H1 (cell line): ENCODE data around the gene YIF1A. TPM values are rescaled to one million over a fixed set of nuclear protein-coding genes. Genes with fewer than 3 reads are reported as not detected.

Source experiments
- CTCF ChIA-PET: fragments of 300-600 bp; sonication (Branson Sonifier 250); formaldehyde crosslinking; loops from one replicate; lab custom pipeline; 2021; ENCODE audit not compliant: partially characterized antibody; lab: Charles Lee
- POLR2A ChIA-PET: fragments of 300-600 bp; sonication (Branson Sonifier 250); formaldehyde crosslinking; loops from one replicate; lab custom pipeline; 2021; ENCODE audit warnings: inconsistent platforms; ENCODE audit not compliant: partially characterized antibody; lab: Charles Lee
- DNase-seq, 2 experiments: peaks; one replicate each; pipeline versions ENCODE4 v3.0.0 to v3.0.0-alpha.2; 2010 to 2022; ENCODE audit warnings: low spot score in 2 of 2, low read depth in 1 of 2, mixed read lengths in 1 of 2
- FAIRE-seq: peaks from 2 replicates; lab custom pipeline; 2011; peaks lifted over from hg19 to GRCh38; lab: Jason Lieb, UNC
- H2AFZ ChIP-seq: 2 replicates; pipeline ENCODE4 v1.8.1; 2012; ENCODE audit warnings: low read length, inconsistent platforms
- H2AK5ac ChIP-seq: 2 replicates; pipeline ENCODE4 v1.6.1; 2013; ENCODE audit warnings: low read depth, low read length
- H2BK120ac ChIP-seq: replicated peaks from 2 replicates; pipeline ENCODE3; 2013; ENCODE audit warnings: low read depth, low read length, inconsistent platforms
- H2BK12ac ChIP-seq: 2 replicates; pipeline ENCODE4 v1.6.1; 2013; ENCODE audit warnings: low read depth, low read length
- H2BK15ac ChIP-seq: 2 replicates; pipeline ENCODE4 v1.6.1; 2013; ENCODE audit warnings: low read length
- H2BK20ac ChIP-seq: 2 replicates; pipeline ENCODE4 v1.6.1; 2013; ENCODE audit warnings: low read length
- H2BK5ac ChIP-seq: 2 replicates; pipeline ENCODE4 v1.6.1; 2013; ENCODE audit warnings: low read depth, low read length
- H3K14ac ChIP-seq: 2 replicates; pipeline ENCODE4 v1.6.1; 2013; ENCODE audit warnings: inconsistent platforms; ENCODE audit not compliant: insufficient read length
- H3K18ac ChIP-seq: 2 replicates; pipeline ENCODE4 v1.6.1; 2013; ENCODE audit warnings: low read length; ENCODE audit errors: extremely low read depth
- H3K23ac ChIP-seq: 2 replicates; pipeline ENCODE4 v1.6.1; 2013; ENCODE audit warnings: inconsistent platforms; ENCODE audit not compliant: insufficient read length
- H3K23me2 ChIP-seq: 2 replicates; pipeline ENCODE4 v1.6.1; 2013; ENCODE audit warnings: low read depth, low read length
- H3K27ac ChIP-seq: 2 replicates; pipeline ENCODE4 v1.6.1; 2011; ENCODE audit warnings: low read depth, low read length, inconsistent platforms
- H3K27me3 ChIP-seq, 4 experiments: replicated peaks in 1 of 4; 1 replicate in 1 of 4; 2 replicates in 3 of 4; pipeline versions ENCODE4 v1.6.1 to v1.8.1; 2011 to 2013; ENCODE audit warnings: low read length in 3 of 4, mild to moderate bottlenecking in 3 of 4, inconsistent platforms in 2 of 4, mixed read lengths in 2 of 4, moderate library complexity in 1 of 4; ENCODE audit not compliant: control insufficient read depth in 3 of 4, insufficient read depth in 3 of 4; ENCODE audit errors: extremely low read depth in 1 of 4
- H3K36me3 ChIP-seq, 4 experiments: 2 replicates each; pipeline versions ENCODE4 v1.6.1 to v1.8.1; 2011 to 2013; ENCODE audit warnings: mild to moderate bottlenecking in 4 of 4, low read length in 3 of 4, moderate library complexity in 2 of 4, control low read depth in 1 of 4, inconsistent platforms in 1 of 4; ENCODE audit not compliant: insufficient read depth in 4 of 4, control insufficient read depth in 2 of 4
- H3K4ac ChIP-seq: replicated peaks from 2 replicates; pipeline ENCODE3; 2013; ENCODE audit warnings: low read length, low read depth, mixed read lengths, inconsistent platforms; ENCODE audit not compliant: insufficient read length
- H3K4me1 ChIP-seq, 4 experiments: replicated peaks in 1 of 4; 1 replicate in 1 of 4; 2 replicates in 3 of 4; pipeline versions ENCODE4 v1.6.1 to v1.8.1; 2011 to 2013; ENCODE audit warnings: low read length in 3 of 4, inconsistent platforms in 2 of 4, mixed read lengths in 1 of 4; ENCODE audit not compliant: insufficient read depth in 4 of 4, control insufficient read depth in 3 of 4
- H3K4me2 ChIP-seq, 2 experiments: 2 replicates each; pipeline versions ENCODE4 v1.6.1 to v1.8.1; 2011 to 2013; ENCODE audit warnings: low read depth in 2 of 2, low read length in 2 of 2, control low read depth in 1 of 2, inconsistent platforms in 1 of 2, mild to moderate bottlenecking in 1 of 2; ENCODE audit not compliant: insufficient read depth in 1 of 2
- H3K4me3 ChIP-seq, 4 experiments: fragments of 200-600, 300-600 bp in 1 of 4; sonication (generic), shearing (Covaris generic), sonication (Bioruptor Twin) in 1 of 4; 2 replicates each; pipeline versions ENCODE4 v1.5.1 to v1.8.1; 2011 to 2016; ENCODE audit warnings: low read length in 4 of 4, low read depth in 3 of 4, control low read depth in 2 of 4, inconsistent platforms in 2 of 4, mild to moderate bottlenecking in 2 of 4, mixed read lengths in 1 of 4, moderate library complexity in 1 of 4; ENCODE audit not compliant: insufficient read depth in 2 of 4; ENCODE audit errors: extremely low read depth in 1 of 4
- H3K56ac ChIP-seq: replicated peaks from 2 replicates; pipeline ENCODE3; 2013; ENCODE audit warnings: low read depth, mild to moderate bottlenecking, mixed read lengths, low read length, inconsistent platforms; ENCODE audit not compliant: insufficient read length
- H3K79me1 ChIP-seq: 2 replicates; pipeline ENCODE4 v1.6.1; 2013; ENCODE audit warnings: low read depth, low read length, control low read depth
- H3K79me2 ChIP-seq, 2 experiments: 2 replicates each; pipeline versions ENCODE4 v1.6.1 to v1.8.1; 2012 to 2013; ENCODE audit warnings: low read length in 2 of 2, mild to moderate bottlenecking in 2 of 2, inconsistent platforms in 1 of 2; ENCODE audit not compliant: insufficient read depth in 2 of 2, control insufficient read depth in 1 of 2
- H3K9ac ChIP-seq, 4 experiments: replicated peaks in 1 of 4; 1 replicate in 1 of 4; 2 replicates in 3 of 4; pipeline versions ENCODE4 v1.6.1 to v1.8.1; 2011 to 2013; ENCODE audit warnings: low read depth in 3 of 4, low read length in 3 of 4, control low read depth in 2 of 4, mild to moderate bottlenecking in 2 of 4, moderate library complexity in 2 of 4, inconsistent platforms in 1 of 4; ENCODE audit errors: extremely low read depth in 1 of 4
- H3K9me3 ChIP-seq, 2 experiments: 2 replicates each; pipeline versions ENCODE4 v1.6.1 to v1.8.1; 2012 to 2013; ENCODE audit warnings: mild to moderate bottlenecking in 2 of 2, moderate library complexity in 2 of 2, control low read depth in 1 of 2, inconsistent platforms in 1 of 2, low read depth in 1 of 2, low read length in 1 of 2, mixed read lengths in 1 of 2; ENCODE audit not compliant: insufficient read depth in 2 of 2
- H4K20me1 ChIP-seq, 2 experiments: replicated peaks in 1 of 2; 2 replicates each; pipeline versions ENCODE3 to v1.8.1; 2011 to 2013; ENCODE audit warnings: inconsistent platforms in 2 of 2, low read length in 2 of 2, mild to moderate bottlenecking in 1 of 2; ENCODE audit not compliant: insufficient read depth in 2 of 2, control insufficient read depth in 1 of 2
- H4K5ac ChIP-seq: 2 replicates; pipeline ENCODE4 v1.6.1; 2013; ENCODE audit warnings: low read length, low read depth, mixed read lengths, inconsistent platforms; ENCODE audit not compliant: insufficient read length
- H4K8ac ChIP-seq: 2 replicates; pipeline ENCODE4 v1.8.0; 2013; ENCODE audit warnings: mild to moderate bottlenecking, moderate library complexity, low read length, inconsistent platforms; ENCODE audit not compliant: insufficient read depth; ENCODE audit errors: extremely low read depth
- H4K91ac ChIP-seq: replicated peaks from 2 replicates; pipeline ENCODE3; 2013; ENCODE audit warnings: low read length, mixed read lengths, inconsistent platforms; ENCODE audit not compliant: insufficient read length
- CBX5 ChIP-seq: fragments of 300-800, 300-1000 bp; sonication (generic); IDR thresholded peaks from 2 replicates; pipeline ENCODE4 v1.7.1; 2016; ENCODE audit warnings: antibody characterized with exemption, low read length, low read depth
- CHD1 ChIP-seq: IDR thresholded peaks from 2 replicates; pipeline ENCODE4 v1.6.1; 2012; ENCODE audit warnings: low read depth, low read length, improper control_type of control experiment
- CTCF ChIP-seq, 3 experiments: IDR thresholded peaks; 1 replicate in 2 of 3; 2 replicates in 1 of 3; pipeline versions ENCODE4 v1.5.1 to v1.6.1; 2011; ENCODE audit warnings: low read length in 3 of 3, mild to moderate bottlenecking in 3 of 3, inconsistent platforms in 2 of 3, low read depth in 1 of 3, moderate library complexity in 1 of 3; ENCODE audit not compliant: insufficient read depth in 1 of 3; ENCODE audit errors: control extremely low read depth in 1 of 3
- EGR1 ChIP-seq: IDR thresholded peaks from 2 replicates; pipeline ENCODE4 v1.6.1; 2011; ENCODE audit warnings: low read depth, low read length, borderline replicate concordance
- KDM4A ChIP-seq: IDR thresholded peaks from one replicate; pipeline ENCODE4 v1.7.1; 2012; ENCODE audit warnings: low read depth, mild to moderate bottlenecking, moderate library complexity, low read length, inconsistent platforms; ENCODE audit not compliant: severe bottlenecking
- PHF8 ChIP-seq: fragments of 200-600 bp; sonication (generic); conservative IDR thresholded peaks from 2 replicates; pipeline ENCODE4 v1.7.1; 2012; ENCODE audit warnings: low read depth, mild to moderate bottlenecking, inconsistent platforms, low read length, moderate library complexity
- RFX5 ChIP-seq: IDR thresholded peaks from 2 replicates; pipeline ENCODE4 v1.6.1; 2011; ENCODE audit warnings: low read depth, low read length, improper control_type of control experiment, borderline replicate concordance
- RXRA ChIP-seq: IDR thresholded peaks from 2 replicates; pipeline ENCODE4 v1.6.1; 2011; ENCODE audit warnings: low read depth, mild to moderate bottlenecking, low read length, moderate library complexity; ENCODE audit not compliant: insufficient read depth
- SRF ChIP-seq: IDR thresholded peaks from 2 replicates; pipeline ENCODE4 v1.6.1; 2011; ENCODE audit warnings: mild to moderate bottlenecking, low read depth, low read length, moderate library complexity
- WGBS, 2 experiments: shearing (Covaris generic) in 1 of 2; methylation state at CpG; one replicate each; pipeline versions ENCODE4 v1.1.6 to v1.1.7; 2013 to 2015; ENCODE audit warnings: low lambda C conversion rate in 2 of 2, mixed read lengths in 2 of 2, inconsistent platforms in 1 of 2, low coverage in 1 of 2, missing lambda C conversion rate in 1 of 2; ENCODE audit not compliant: insufficient replicate concordance in 2 of 2, insufficient coverage in 1 of 2, insufficient read length in 1 of 2; ENCODE audit errors: extremely low coverage in 1 of 2, missing lambda C conversion rate in 1 of 2; 5-methylcytosine and 5-hydroxymethylcytosine counted together
- polyA plus RNA-seq, 7 experiments: library from polyadenylated mRNA; depleted of rRNA in 3 of 7; stranded (reverse) in 5 of 7; unstranded in 2 of 7; fragments of >200 nt in 5 of 7; fragments of 200-250 nt in 2 of 7; gene quantifications; 1 replicate in 5 of 7; 2 replicates in 1 of 7; 4 replicates in 1 of 7; pipeline versions ENCODE4 v1.2.1 to v1.2.3, GENCODE V29; 2011 to 2013; ENCODE audit warnings: missing spikeins in 2 of 7, mixed read lengths in 2 of 7
- total RNA-seq: library from RNA; stranded (reverse); fragmentation: NEBNext Ultra II Directional; extraction: Animal tissue kit (Norgen Biotek cat#: 25700); gene quantifications from 2 replicates; pipeline ENCODE4 v1.2.1, GENCODE V29; 2021

YIF1A gene
- total and polyA plus RNA-seq, 2 of the 8 experiments (the other 6 are each of a cell fraction or from before 2014, with no cell fraction given), result 70.1 to 178 TPM

DNA sequence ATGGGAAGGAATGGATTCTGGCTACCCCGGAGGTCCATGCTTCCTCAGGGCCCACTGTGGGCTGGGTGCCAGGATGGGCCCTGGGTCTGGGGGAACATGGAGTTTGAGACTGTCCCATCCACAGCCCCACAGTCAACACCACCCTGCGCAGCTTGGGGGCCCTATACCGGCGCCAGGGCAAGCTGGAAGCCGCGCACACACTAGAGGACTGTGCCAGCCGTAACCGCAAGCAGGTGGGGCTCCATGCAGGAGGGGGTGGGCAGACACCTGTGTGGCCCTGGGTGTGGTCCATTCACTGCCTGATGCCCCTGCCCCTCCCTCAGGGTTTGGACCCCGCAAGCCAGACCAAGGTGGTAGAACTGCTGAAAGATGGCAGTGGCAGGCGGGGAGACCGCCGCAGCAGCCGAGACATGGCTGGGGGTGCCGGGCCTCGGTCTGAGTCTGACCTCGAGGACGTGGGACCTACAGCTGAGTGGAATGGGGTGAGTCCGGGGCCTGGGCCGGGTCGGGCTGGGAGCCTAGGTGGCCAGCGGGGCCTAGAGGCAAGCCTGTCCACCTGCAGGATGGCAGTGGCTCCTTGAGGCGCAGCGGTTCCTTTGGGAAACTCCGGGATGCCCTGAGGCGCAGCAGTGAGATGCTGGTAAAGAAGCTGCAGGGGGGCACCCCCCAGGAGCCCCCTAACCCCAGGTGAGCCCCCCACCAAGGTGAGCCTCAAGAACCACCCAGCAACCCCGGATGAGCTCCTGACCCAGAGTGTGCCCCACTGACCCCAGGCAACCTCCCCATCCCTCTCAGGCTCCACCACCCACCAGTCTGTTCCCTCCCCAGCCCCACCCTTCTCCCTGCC lies 23.2 kb downstream of the YIF1A start:
- Histone ChIP-seq H3K79me2 (peaks cover 0 to 11% of the 10 kb centered on the region in 2 experiments; a peak in 2 of 4 replicates), H2BK5ac (no peak overlapping the region), H2AK5ac (no peak overlapping the region), H3K23me2 (peaks cover 9% of the 10 kb centered on the region), H2BK120ac (no peak overlapping the region), H4K5ac (no peak overlapping the region), H3K9ac (no peak overlapping the region), H2AFZ (no peak overlapping the region), H3K9me3 (no peaks in the 10 kb centered on the region), H3K79me1 (peaks cover 5% of the 10 kb centered on the region; the same call in 1 of the 2 replicates), H3K36me3 (peaks cover 13 to 27% (median 19%) of the 10 kb centered on the region in 4 experiments; a peak in 7 of 8 replicates), H3K56ac (no peak overlapping the region), H2BK15ac (no peak overlapping the region), H3K27me3 (no peaks in the 10 kb centered on the region), H2BK20ac (no peak overlapping the region), H4K91ac (no peak overlapping the region), H4K20me1 (peaks cover 7 to 17% of the 10 kb centered on the region in 2 experiments), H2BK12ac (no peak overlapping the region), H3K14ac (no peak overlapping the region), H3K4ac (no peak overlapping the region), H3K4me2 (no peak overlapping the region), H3K27ac (no peak overlapping the region), H3K4me3 (no peak overlapping the region), H3K23ac (no peak overlapping the region), H4K8ac (no peak overlapping the region), H3K4me1 (peaks cover 0 to 5% (median 3%) of the 10 kb centered on the region in 4 experiments; a peak in 5 of 7 replicates), H3K18ac (no peak overlapping the region)
- ChIA-PET POLR2A (interaction anchor here (1.0 to 9.0 kb wide), 4 partner anchors 15 to 28 kb away, joined by 3 to 125 read pairs (median 16); partner anchors contain the start of genes CNIH2 and YIF1A), CTCF (interaction anchor here (0.6 to 2.3 kb wide), 18 partner anchors 7 to 1965 kb away, joined by 3 to 10 read pairs (median 3); partner anchors contain the start of gene YIF1A)
- DNase-seq (no peak), FAIRE-seq (no peak)
- WGBS, 2 experiments, result 98% methylated on average over 16 of the region's 26 CpGs; no CpG with 5 or more reads in 1 of the 2 experiments
- TF ChIP-seq EGR1 (no peak), RFX5 (no peak), SRF (no peak), PHF8 (no peak), RXRA (no peak), CHD1 (no peak), KDM4A (no peak), CBX5 (no peak), CTCF (IDR thresholded peaks at IDR 0.05; ENCODE audit: control extremely low read depth in 1 of 3, insufficient read depth in 1 of 3, low read depth in 1 of 3, low read length in 3 of 3) (no peak)
